Keratinocyte (primary cell): ENCODE results near the gene EPB41L2. TPM values are rescaled to one million over a fixed set of nuclear protein-coding genes. Genes with fewer than 3 reads are reported as not detected.

ENCODE experiments used
- DNase-seq: peaks from one replicate; pipeline ENCODE4 v3.0.0-alpha.2; 2011; ENCODE audit warnings: low read depth, missing footprints, low spot score
- FAIRE-seq: peaks from 2 replicates; lab custom pipeline; 2011; peaks lifted over from hg19 to GRCh38; lab: Jason Lieb, UNC
- H2AFZ ChIP-seq: 2 replicates; pipeline ENCODE4 v1.6.0; 2012; ENCODE audit warnings: low read length, control low read depth, inconsistent platforms; ENCODE audit not compliant: control insufficient read depth
- H3K27ac ChIP-seq: 2 replicates; pipeline ENCODE4 v1.5.1; 2011; ENCODE audit warnings: low read length; ENCODE audit not compliant: control insufficient read depth, insufficient read depth
- H3K27me3 ChIP-seq: 3 replicates; pipeline ENCODE4 v1.6.0; 2011; ENCODE audit warnings: low read length; ENCODE audit not compliant: control insufficient read depth, insufficient read depth; ENCODE audit errors: extremely low read depth
- H3K36me3 ChIP-seq, 2 experiments: 2 replicates in 1 of 2; 3 replicates in 1 of 2; pipeline ENCODE4 v1.5.1; 2011; ENCODE audit warnings: low read length in 2 of 2, mild to moderate bottlenecking in 1 of 2; ENCODE audit not compliant: control insufficient read depth in 2 of 2, insufficient read depth in 2 of 2; ENCODE audit errors: extremely low read depth in 1 of 2
- H3K4me1 ChIP-seq: 3 replicates; pipeline ENCODE4 v1.5.1; 2011; ENCODE audit warnings: low read length; ENCODE audit not compliant: control insufficient read depth, insufficient read depth; ENCODE audit errors: extremely low read depth
- H3K4me2 ChIP-seq: 3 replicates; pipeline ENCODE4 v1.6.0; 2011; ENCODE audit warnings: low read depth, low read length; ENCODE audit not compliant: control insufficient read depth, insufficient read depth; ENCODE audit errors: extremely low read depth
- H3K4me3 ChIP-seq, 3 experiments: fragments of 200-600 bp in 1 of 3; sonication (generic) in 1 of 3; 2 replicates in 2 of 3; 3 replicates in 1 of 3; pipeline ENCODE4 v1.5.1; 2011 to 2016; ENCODE audit warnings: low read length in 3 of 3, mild to moderate bottlenecking in 3 of 3, control low read depth in 2 of 3, inconsistent platforms in 1 of 3, low read depth in 1 of 3, mixed read lengths in 1 of 3, mixed run types in 1 of 3, moderate library complexity in 1 of 3; ENCODE audit not compliant: control insufficient read depth in 2 of 3, insufficient read depth in 2 of 3; ENCODE audit errors: extremely low read depth in 1 of 3
- H3K79me2 ChIP-seq: 2 replicates; pipeline ENCODE4 v1.6.0; 2012; ENCODE audit warnings: low read length; ENCODE audit not compliant: control insufficient read depth, insufficient read depth
- H3K9ac ChIP-seq: 3 replicates; pipeline ENCODE4 v1.6.0; 2011; ENCODE audit warnings: low read length; ENCODE audit not compliant: control insufficient read depth, insufficient read depth; ENCODE audit errors: extremely low read depth
- H3K9me1 ChIP-seq: 3 replicates; pipeline ENCODE4 v1.6.0; 2011; ENCODE audit warnings: low read length; ENCODE audit not compliant: control insufficient read depth, insufficient read depth; ENCODE audit errors: extremely low read depth
- H3K9me3 ChIP-seq: 2 replicates; pipeline ENCODE4 v1.5.1; 2012; ENCODE audit warnings: low read depth, low read length; ENCODE audit not compliant: control insufficient read depth
- H4K20me1 ChIP-seq: 3 replicates; pipeline ENCODE4 v1.6.0; 2011; ENCODE audit warnings: low read length; ENCODE audit not compliant: control insufficient read depth, insufficient read depth; ENCODE audit errors: extremely low read depth
- CTCF ChIP-seq, 3 experiments: IDR thresholded peaks in 1 of 3; conservative IDR thresholded peaks in 1 of 3; optimal IDR thresholded peaks in 1 of 3; 2 replicates in 2 of 3; 3 replicates in 1 of 3; pipeline versions ENCODE3 to v1.5.1; 2011; ENCODE audit warnings: low read length in 3 of 3, mild to moderate bottlenecking in 3 of 3, moderate library complexity in 2 of 3, control low read depth in 1 of 3, inconsistent platforms in 1 of 3; ENCODE audit not compliant: insufficient read depth in 2 of 3; ENCODE audit errors: extremely low read depth in 1 of 3
- EZH2 ChIP-seq: IDR thresholded peaks from one replicate; pipeline ENCODE4 v1.6.1; 2012; ENCODE audit warnings: inconsistent platforms, mild to moderate bottlenecking, low read length, moderate library complexity
- dilution Hi-C: fragments of 300-500 bp; cut with MboI; formaldehyde crosslinking; loops from one replicate; pipeline ENCODE4 v1.7.0; 2020; ENCODE audit warnings: low sequenced_read_pairs; ENCODE audit not compliant: extremely low pct_ligation_motif_present
- polyA plus RNA-seq, 5 experiments: library from polyadenylated mRNA; depleted of rRNA in 3 of 5; stranded (reverse) in 3 of 5; stranded (forward) in 1 of 5; unstranded in 1 of 5; fragments of >200 nt; gene quantifications; 1 replicate in 1 of 5; 2 replicates in 3 of 5; 3 replicates in 1 of 5; pipeline versions ENCODE4 v1.2.1 to v1.2.3, GENCODE V29; 2011 to 2012; ENCODE audit warnings: missing spikeins in 2 of 5, low read depth in 1 of 5, low replicate concordance in 1 of 5

EPB41L2 gene
- polyA plus RNA-seq, 1 donor (not counting 4 experiments of a cell fraction or from before 2014, with no cell fraction given) = 22.0 TPM

DNA sequence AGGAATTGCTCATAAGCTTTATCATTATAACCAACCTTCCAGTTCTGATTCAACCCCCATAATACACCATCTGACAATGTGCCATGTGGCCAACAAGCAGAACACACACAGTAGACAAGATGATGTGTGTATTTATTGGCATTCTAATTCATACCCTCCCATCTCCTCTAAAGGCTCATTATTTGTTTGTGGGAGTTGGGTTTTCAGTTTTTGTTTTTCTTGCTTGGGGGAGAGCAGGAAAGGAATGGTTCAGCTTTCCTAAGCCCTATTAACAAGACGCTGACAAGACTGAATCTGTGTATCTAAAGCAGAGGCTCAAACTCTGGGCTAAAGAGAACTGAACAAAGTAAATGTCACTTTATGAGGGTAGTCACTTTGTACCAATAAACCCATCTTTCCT lies 36.8 kb downstream of the EPB41L2 start:
- dilution Hi-C loops = no loop called here

DNA sequence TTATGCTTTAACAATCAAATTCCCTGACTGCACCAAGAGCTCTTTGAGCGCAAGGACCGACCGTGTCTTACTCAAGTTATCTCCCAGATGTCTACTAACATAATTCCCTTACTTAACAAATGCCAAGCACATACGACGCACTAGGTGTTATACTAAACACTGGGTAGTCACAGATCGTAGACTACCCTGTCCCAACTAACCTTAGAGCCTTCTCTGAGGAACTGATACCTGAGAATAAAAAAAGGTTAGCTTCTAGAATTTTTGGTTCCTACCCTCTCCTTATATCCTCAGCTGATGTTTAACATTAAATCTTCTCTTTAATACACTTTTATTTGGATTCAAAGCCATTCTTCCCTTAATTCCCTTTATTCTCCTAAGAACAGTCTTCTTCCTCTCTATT lies 38.5 kb downstream of the EPB41L2 start:
- H3K36me3 ChIP-seq = no peaks in the 10 kb centered on the region
- no peak overlapping the region for H2AFZ ChIP-seq
- no peak overlapping the region for H3K4me3 ChIP-seq
- H3K9me3 ChIP-seq = no peaks in the 10 kb centered on the region
- H3K79me2 ChIP-seq = peaks cover 2% of the 10 kb centered on the region
- no peak for DNase-seq
- no peaks in the 10 kb centered on the region for H3K9me1 ChIP-seq
- no peaks in the 10 kb centered on the region for H3K27me3 ChIP-seq
- no peak for FAIRE-seq
- TF ChIP-seq CTCF (optimal IDR thresholded peaks at IDR 0.05 in 1 of 3, IDR thresholded peaks at IDR 0.05 in 1 of 3, conservative IDR thresholded peaks at IDR 0.05 in 1 of 3; ENCODE audit: extremely low read depth in 1 of 3, insufficient read depth in 2 of 3, low read length in 3 of 3) (no peak), EZH2 (no peak)
- no peak overlapping the region for H3K9ac ChIP-seq
- no peaks in the 10 kb centered on the region for H4K20me1 ChIP-seq
- dilution Hi-C loops = no loop called here
- H3K4me1 ChIP-seq = peaks cover 7% of the 10 kb centered on the region
- no peak overlapping the region for H3K27ac ChIP-seq
- peak overlapping the region; percentile 65 for H3K4me2 ChIP-seq

More for the DNA sequence above, 36.8 kb downstream of the EPB41L2 start:
- H2AFZ ChIP-seq = no peak overlapping the region
- no peak overlapping the region for H3K9ac ChIP-seq
- peaks cover 13% of the 10 kb centered on the region for H3K4me1 ChIP-seq
- no peak overlapping the region for H3K4me3 ChIP-seq
- no peak for TF ChIP-seq CTCF (optimal IDR thresholded peaks at IDR 0.05 in 1 of 3, IDR thresholded peaks at IDR 0.05 in 1 of 3, conservative IDR thresholded peaks at IDR 0.05 in 1 of 3; ENCODE audit: extremely low read depth in 1 of 3, insufficient read depth in 2 of 3, low read length in 3 of 3)
- no peak for TF ChIP-seq EZH2
- no peak overlapping the region for H3K27ac ChIP-seq
- FAIRE-seq (no peak), DNase-seq (no peak)
- H3K79me2 ChIP-seq = peaks cover 2% of the 10 kb centered on the region
- no peak overlapping the region for H3K4me2 ChIP-seq
- H3K9me3 ChIP-seq = no peaks in the 10 kb centered on the region
- no peaks in the 10 kb centered on the region for H3K27me3 ChIP-seq
- H4K20me1 ChIP-seq = no peaks in the 10 kb centered on the region
- no peaks in the 10 kb centered on the region for H3K9me1 ChIP-seq
- H3K36me3 ChIP-seq = no peaks in the 10 kb centered on the region
